ENCODE measurements around the gene STAT4.

Gene STAT4

DNA sequence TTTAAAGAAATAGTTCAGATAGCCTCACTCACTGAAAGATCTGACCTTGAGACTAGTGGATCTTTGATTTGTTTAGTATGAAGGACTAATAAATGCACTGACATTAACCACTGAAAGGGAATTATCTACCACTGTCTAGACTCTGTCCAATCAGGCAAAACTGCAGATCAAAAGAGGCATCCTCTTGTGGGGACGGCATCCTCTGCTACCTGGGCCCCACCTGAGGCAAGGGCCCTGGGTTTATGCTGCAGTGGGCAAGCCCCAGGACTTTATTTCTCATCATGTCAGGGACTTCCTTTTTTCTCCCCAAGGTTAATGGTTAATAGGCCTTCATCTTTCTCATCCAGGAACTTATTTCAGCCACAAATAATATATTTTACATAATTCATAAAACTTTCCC, 169.1 kb downstream of the STAT4 start (continued):
- TF ChIP-seq, protein P1, sequence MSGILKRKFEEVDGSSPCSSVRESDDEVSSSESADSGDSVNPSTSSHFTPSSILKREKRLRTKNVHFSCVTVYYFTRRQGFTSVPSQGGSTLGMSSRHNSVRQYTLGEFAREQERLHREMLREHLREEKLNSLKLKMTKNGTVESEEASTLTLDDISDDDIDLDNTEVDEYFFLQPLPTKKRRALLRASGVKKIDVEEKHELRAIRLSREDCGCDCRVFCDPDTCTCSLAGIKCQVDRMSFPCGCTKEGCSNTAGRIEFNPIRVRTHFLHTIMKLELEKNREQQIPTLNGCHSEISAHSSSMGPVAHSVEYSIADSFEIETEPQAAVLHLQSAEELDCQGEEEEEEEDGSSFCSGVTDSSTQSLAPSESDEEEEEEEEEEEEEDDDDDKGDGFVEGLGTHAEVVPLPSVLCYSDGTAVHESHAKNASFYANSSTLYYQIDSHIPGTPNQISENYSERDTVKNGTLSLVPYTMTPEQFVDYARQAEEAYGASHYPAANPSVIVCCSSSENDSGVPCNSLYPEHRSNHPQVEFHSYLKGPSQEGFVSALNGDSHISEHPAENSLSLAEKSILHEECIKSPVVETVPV (CRISPR knock-in tag; IDR thresholded peaks at IDR 0.05) = no peak
- TF ChIP-seq CSDC2 (CRISPR knock-in tag; IDR thresholded peaks at IDR 0.05) (no peak), ZC3H10 (CRISPR knock-in tag; IDR thresholded peaks at IDR 0.05) (no peak), ESRRG (CRISPR knock-in tag; IDR thresholded peaks at IDR 0.05) (no peak)

DNA sequence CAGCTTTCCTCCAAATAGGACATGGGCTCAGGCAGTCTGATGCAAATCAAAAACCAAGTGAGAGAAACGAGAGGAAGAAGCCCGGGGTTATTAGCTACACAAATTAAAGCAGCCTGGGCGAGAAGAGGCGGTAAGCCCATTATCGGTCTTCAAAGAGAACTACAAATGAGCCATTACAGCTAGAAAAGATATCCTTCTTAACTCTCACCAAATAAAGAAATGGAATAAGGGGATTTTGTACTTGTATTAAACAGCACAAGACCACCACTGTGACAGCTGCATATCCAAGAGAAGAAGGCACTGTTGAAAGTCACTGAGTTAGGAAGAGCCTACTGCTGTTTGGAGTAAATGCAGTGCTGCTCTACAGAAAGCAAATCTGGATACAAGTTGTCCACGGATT, 169.5 kb downstream of the STAT4 start:
- no peak for ATAC-seq
- TF ChIP-seq ZFP30 (CRISPR knock-in tag; IDR thresholded peaks at IDR 0.05) (no peak), ZNF8 (CRISPR knock-in tag; IDR thresholded peaks at IDR 0.05) (no peak), POU6F1 (CRISPR knock-in tag; IDR thresholded peaks at IDR 0.05; ENCODE audit: borderline replicate concordance, low read depth) (no peak), ZNF565 (CRISPR knock-in tag; conservative IDR thresholded peaks at IDR 0.05; ENCODE audit: low read depth) (no peak), ISL1 (CRISPR knock-in tag; IDR thresholded peaks at IDR 0.05) (no peak)

DNA sequence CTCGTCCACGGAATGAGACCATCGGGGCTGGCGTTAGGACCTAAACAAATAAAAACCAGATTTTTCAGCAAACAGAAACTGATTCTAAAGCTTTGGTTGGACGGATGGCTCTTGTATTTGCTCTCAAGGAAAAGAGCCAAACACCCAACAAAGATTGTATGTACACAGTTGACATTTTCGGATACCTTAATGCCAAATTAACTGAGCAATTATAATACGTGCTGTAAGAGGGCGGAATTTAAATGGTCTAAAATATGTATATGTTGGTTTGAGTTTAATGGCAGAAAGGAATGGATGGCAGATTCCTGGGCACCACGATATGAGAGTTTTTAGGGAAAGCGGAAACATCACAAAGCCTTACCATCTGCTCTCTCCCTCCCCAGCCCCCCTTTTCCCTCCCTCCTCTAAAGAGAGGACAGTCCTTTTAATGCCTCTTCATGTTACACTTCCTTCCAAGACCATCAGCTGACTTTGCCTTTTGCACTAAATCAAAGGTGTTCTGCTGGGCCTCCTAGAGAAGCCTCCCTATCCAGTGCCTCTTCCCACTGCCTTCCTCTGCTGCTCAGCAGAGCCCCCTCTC, 170.1 kb downstream of the STAT4 start:
- TF ChIP-seq BACH2 (CRISPR knock-in tag; IDR thresholded peaks at IDR 0.05; ENCODE audit: borderline replicate concordance) = no peak
- TF ChIP-seq TCF4 (CRISPR knock-in tag; IDR thresholded peaks at IDR 0.05; ENCODE audit: borderline replicate concordance) = no peak
- TF ChIP-seq TOX (CRISPR knock-in tag; IDR thresholded peaks at IDR 0.05; ENCODE audit: borderline replicate concordance) = no peak
- TF ChIP-seq ARNTL (CRISPR knock-in tag; IDR thresholded peaks at IDR 0.05; ENCODE audit: borderline replicate concordance, low read depth) = no peak
- no peak for TF ChIP-seq ZC3H10 (CRISPR knock-in tag; IDR thresholded peaks at IDR 0.05)
- TF ChIP-seq CREB5 (CRISPR knock-in tag; IDR thresholded peaks at IDR 0.05; ENCODE audit: low read depth) = no peak
- no peak for TF ChIP-seq ZNF70 (CRISPR knock-in tag; IDR thresholded peaks at IDR 0.05)
- no peak for TF ChIP-seq SNAI2 (CRISPR knock-in tag; IDR thresholded peaks at IDR 0.05)
- no peak for TF ChIP-seq OSR1 (CRISPR knock-in tag; IDR thresholded peaks at IDR 0.05)
- no peak for TF ChIP-seq GLIS3 (CRISPR knock-in tag; IDR thresholded peaks at IDR 0.05)
- no peak for TF ChIP-seq ESRRG (CRISPR knock-in tag; IDR thresholded peaks at IDR 0.05)
- ATAC-seq = no peak

- peak; percentile 50 for ATAC-seq
- TF ChIP-seq ESRRG (CRISPR knock-in tag; IDR thresholded peaks at IDR 0.05) = no peak
- no peak for TF ChIP-seq TOX (CRISPR knock-in tag; IDR thresholded peaks at IDR 0.05; ENCODE audit: borderline replicate concordance)
- TF ChIP-seq PATZ1 (CRISPR knock-in tag; IDR thresholded peaks at IDR 0.05; ENCODE audit: borderline replicate concordance) = peak; percentile 15; the same call in 1 of the 2 replicates
- TF ChIP-seq ZNF565 (CRISPR knock-in tag; conservative IDR thresholded peaks at IDR 0.05; ENCODE audit: low read depth) = no peak
- TF ChIP-seq POU6F1 (CRISPR knock-in tag; IDR thresholded peaks at IDR 0.05; ENCODE audit: borderline replicate concordance, low read depth) = no peak
- TF ChIP-seq ZC3H10 (CRISPR knock-in tag; IDR thresholded peaks at IDR 0.05) = no peak
- peak; percentile 33; the same call in 1 of the 2 replicates for TF ChIP-seq TCF4 (CRISPR knock-in tag; IDR thresholded peaks at IDR 0.05; ENCODE audit: borderline replicate concordance)
- no peak for TF ChIP-seq CREB5 (CRISPR knock-in tag; IDR thresholded peaks at IDR 0.05; ENCODE audit: low read depth)
- peak; percentile 43; the same call in 1 of the 2 replicates for TF ChIP-seq SNAI2 (CRISPR knock-in tag; IDR thresholded peaks at IDR 0.05)
- peak; percentile 45; the same call in 1 of the 2 replicates for TF ChIP-seq ISL1 (CRISPR knock-in tag; IDR thresholded peaks at IDR 0.05)
- no peak for TF ChIP-seq ZNF8 (CRISPR knock-in tag; IDR thresholded peaks at IDR 0.05)
- no peak for TF ChIP-seq BACH2 (CRISPR knock-in tag; IDR thresholded peaks at IDR 0.05; ENCODE audit: borderline replicate concordance)
- no peak for TF ChIP-seq ZFP30 (CRISPR knock-in tag; IDR thresholded peaks at IDR 0.05)
- no peak for TF ChIP-seq ZFP3 (CRISPR knock-in tag; IDR thresholded peaks at IDR 0.05)
- TF ChIP-seq RARB (CRISPR knock-in tag; IDR thresholded peaks at IDR 0.05) = no peak
- TF ChIP-seq GLIS3 (CRISPR knock-in tag; IDR thresholded peaks at IDR 0.05) = no peak
Observed at GRCh38 chr2:190979906-190980629, 170.7 kb downstream of the STAT4 start.

Data from SK-N-SH treated with all-trans-retinoic acid at 6 μM for 48 hours (cell line).